ENCODE data around the gene SUCLG2. TPM values are rescaled to one million over a fixed set of nuclear protein-coding genes. Genes with fewer than 3 reads are reported as not detected.

The SUCLG2 gene
- total RNA-seq, 1 donor from 2014 or later, result 47.4 TPM

DNA sequence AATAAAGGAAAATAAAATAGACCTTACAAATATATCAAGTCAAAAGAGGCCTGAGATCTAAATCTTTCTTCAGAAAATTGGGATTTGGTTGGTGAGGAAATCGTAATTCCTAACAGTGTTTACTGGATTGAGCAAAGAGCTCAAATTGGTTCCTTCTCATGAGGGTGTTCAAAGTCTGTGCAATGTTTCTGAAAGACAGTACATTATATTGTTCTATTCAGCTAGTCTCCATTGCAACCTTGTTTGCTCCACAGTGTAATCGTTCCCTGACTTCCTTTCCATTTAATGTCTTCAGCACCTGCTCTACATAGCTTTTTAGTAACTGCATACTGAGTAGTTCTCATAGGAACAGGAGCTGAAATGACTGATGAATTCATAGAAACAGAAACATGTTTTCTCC, 326.8 kb downstream of the SUCLG2 start:
- no peak for DNase-seq (ENCODE audit: low read depth)

DNA sequence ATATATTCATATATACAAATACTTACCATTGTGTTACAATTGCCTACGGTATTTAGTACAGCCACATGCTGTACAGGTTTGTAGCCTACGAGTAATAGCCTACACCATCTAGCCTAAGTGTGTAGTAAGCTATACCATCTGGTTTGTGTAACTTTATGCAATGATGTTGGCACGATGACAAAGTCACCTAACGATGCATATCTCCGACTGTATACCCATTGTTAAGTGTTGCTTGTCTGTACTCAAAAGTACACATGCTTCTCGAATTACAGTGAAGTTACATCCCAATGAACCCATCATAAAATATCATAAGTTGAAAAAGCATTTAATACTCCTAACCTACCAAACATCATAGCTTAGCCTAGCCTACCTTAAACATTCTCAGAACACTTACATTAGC, 329.2 kb downstream of the SUCLG2 start:
- no peak for DNase-seq (ENCODE audit: low read depth)

All from myocyte (in vitro differentiated cells).